ENCODE results near the gene DICER1.

GRCh38 chr14:95185767-95186392 lies 28.6 kb upstream of the DICER1 start:
- TF ChIP-seq POLR2A (IDR thresholded peaks at IDR 0.05): no peak
- TF ChIP-seq, protein P1, sequence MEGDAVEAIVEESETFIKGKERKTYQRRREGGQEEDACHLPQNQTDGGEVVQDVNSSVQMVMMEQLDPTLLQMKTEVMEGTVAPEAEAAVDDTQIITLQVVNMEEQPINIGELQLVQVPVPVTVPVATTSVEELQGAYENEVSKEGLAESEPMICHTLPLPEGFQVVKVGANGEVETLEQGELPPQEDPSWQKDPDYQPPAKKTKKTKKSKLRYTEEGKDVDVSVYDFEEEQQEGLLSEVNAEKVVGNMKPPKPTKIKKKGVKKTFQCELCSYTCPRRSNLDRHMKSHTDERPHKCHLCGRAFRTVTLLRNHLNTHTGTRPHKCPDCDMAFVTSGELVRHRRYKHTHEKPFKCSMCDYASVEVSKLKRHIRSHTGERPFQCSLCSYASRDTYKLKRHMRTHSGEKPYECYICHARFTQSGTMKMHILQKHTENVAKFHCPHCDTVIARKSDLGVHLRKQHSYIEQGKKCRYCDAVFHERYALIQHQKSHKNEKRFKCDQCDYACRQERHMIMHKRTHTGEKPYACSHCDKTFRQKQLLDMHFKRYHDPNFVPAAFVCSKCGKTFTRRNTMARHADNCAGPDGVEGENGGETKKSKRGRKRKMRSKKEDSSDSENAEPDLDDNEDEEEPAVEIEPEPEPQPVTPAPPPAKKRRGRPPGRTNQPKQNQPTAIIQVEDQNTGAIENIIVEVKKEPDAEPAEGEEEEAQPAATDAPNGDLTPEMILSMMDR (IDR thresholded peaks at IDR 0.05): no peak
